CD14-positive monocyte (primary cell): ENCODE measurements around the gene KRTAP10-10. TPM values are rescaled to one million over a fixed set of nuclear protein-coding genes. Genes with fewer than 3 reads are reported as not detected.

Source experiments
- DNase-seq, 3 donors: peaks; one replicate each; pipeline ENCODE4 v3.0.0-alpha.2; 2011 to 2022
- H2AFZ ChIP-seq: 2 replicates; pipeline ENCODE4 v1.6.0; 2012; ENCODE audit warnings: mild to moderate bottlenecking, low read depth, low read length, inconsistent platforms; ENCODE audit not compliant: insufficient read depth, poor library complexity, severe bottlenecking
- H3K27ac ChIP-seq, 2 donors: 1 replicate in 1 of 2; 2 replicates in 1 of 2; pipeline ENCODE4 v1.5.1; 2012 to 2013; ENCODE audit warnings: low read length in 2 of 2, control low read depth in 1 of 2, inconsistent platforms in 1 of 2, low read depth in 1 of 2, mild to moderate bottlenecking in 1 of 2
- H3K27me3 ChIP-seq, 2 donors: one replicate each; pipeline versions ENCODE4 v1.6.0 to v1.6.1; 2011 to 2013; ENCODE audit warnings: low read length in 2 of 2; ENCODE audit not compliant: control insufficient read depth in 2 of 2, insufficient read depth in 2 of 2
- H3K36me3 ChIP-seq, 2 donors: replicated peaks in 1 of 2; 1 replicate in 1 of 2; 2 replicates in 1 of 2; pipeline versions ENCODE4 v1.5.1 to v1.6.1; 2012 to 2013; ENCODE audit warnings: low read length in 2 of 2, control low read depth in 1 of 2, inconsistent platforms in 1 of 2, mild to moderate bottlenecking in 1 of 2; ENCODE audit not compliant: insufficient read depth in 2 of 2, control insufficient read depth in 1 of 2
- H3K4me1 ChIP-seq, 2 donors: 1 replicate in 1 of 2; 2 replicates in 1 of 2; pipeline versions ENCODE4 v1.5.1 to v1.6.1; 2012 to 2013; ENCODE audit warnings: low read length in 2 of 2, control low read depth in 1 of 2, inconsistent platforms in 1 of 2, mild to moderate bottlenecking in 1 of 2, moderate library complexity in 1 of 2; ENCODE audit not compliant: insufficient read depth in 2 of 2, control insufficient read depth in 1 of 2
- H3K4me2 ChIP-seq: replicated peaks from 2 replicates; pipeline ENCODE3; 2012; ENCODE audit warnings: low read length, moderate library complexity, mild to moderate bottlenecking; ENCODE audit not compliant: poor library complexity, severe bottlenecking; ENCODE audit errors: extremely low read depth
- H3K4me3 ChIP-seq, 3 experiments: fragments of 200-600 bp in 1 of 3; sonication (generic) in 1 of 3; replicated peaks in 1 of 3; 1 replicate in 2 of 3; 2 replicates in 1 of 3; pipeline ENCODE4 v1.5.1; 2011 to 2013; ENCODE audit warnings: low read length in 3 of 3, mild to moderate bottlenecking in 3 of 3, control low read depth in 2 of 3, low read depth in 2 of 3, inconsistent platforms in 1 of 3, moderate library complexity in 1 of 3
- H3K79me2 ChIP-seq: 2 replicates; pipeline ENCODE4 v1.6.0; 2012; ENCODE audit warnings: mild to moderate bottlenecking, control low read depth, inconsistent platforms, low read length, moderate library complexity; ENCODE audit not compliant: insufficient read depth
- H3K9ac ChIP-seq: 2 replicates; pipeline ENCODE4 v1.6.0; 2017; ENCODE audit warnings: low read length, mild to moderate bottlenecking; ENCODE audit not compliant: insufficient read depth, poor library complexity, severe bottlenecking
- H3K9me3 ChIP-seq, 2 donors: replicated peaks in 1 of 2; 1 replicate in 1 of 2; 2 replicates in 1 of 2; pipeline versions ENCODE4 v1.5.1 to v1.6.1; 2012 to 2013; ENCODE audit warnings: low read length in 2 of 2, control low read depth in 1 of 2; ENCODE audit not compliant: control insufficient read depth in 1 of 2, insufficient read depth in 1 of 2
- H4K20me1 ChIP-seq: 2 replicates; pipeline ENCODE4 v1.6.0; 2012; ENCODE audit warnings: mild to moderate bottlenecking, low read length, control low read depth, moderate library complexity; ENCODE audit not compliant: insufficient read depth
- H3K27ac Mint-ChIP-seq, 7 donors: one replicate each; pipeline ENCODE4 v1.8.0; 2020; ENCODE audit warnings: mild to moderate bottlenecking in 7 of 7, mixed read lengths in 7 of 7, moderate library complexity in 6 of 7, inconsistent platforms in 2 of 7
- H3K27me3 Mint-ChIP-seq, 3 donors: one replicate each; pipeline ENCODE4 v1.8.0; 2021 to 2022; ENCODE audit warnings: low read depth in 3 of 3, mild to moderate bottlenecking in 3 of 3, mixed read lengths in 3 of 3, moderate library complexity in 3 of 3, inconsistent platforms in 1 of 3
- H3K36me3 Mint-ChIP-seq, 2 donors: one replicate each; pipeline ENCODE4 v1.8.0; 2020; ENCODE audit warnings: mixed read lengths in 2 of 2, inconsistent platforms in 1 of 2, mild to moderate bottlenecking in 1 of 2
- H3K4me1 Mint-ChIP-seq: one replicate; pipeline ENCODE4 v1.8.0; 2020; ENCODE audit warnings: mild to moderate bottlenecking, mixed read lengths
- H3K4me3 Mint-ChIP-seq, 2 donors: one replicate each; pipeline ENCODE4 v1.8.0; 2020; ENCODE audit warnings: mild to moderate bottlenecking in 2 of 2, mixed read lengths in 2 of 2, moderate library complexity in 1 of 2
- H3K9me3 Mint-ChIP-seq, 7 donors: one replicate each; pipeline ENCODE4 v1.8.0; 2020 to 2022; ENCODE audit warnings: mixed read lengths in 7 of 7, mild to moderate bottlenecking in 6 of 7, moderate library complexity in 6 of 7, inconsistent platforms in 2 of 7
- CTCF ChIP-seq: fragments of 200-600 bp; IDR thresholded peaks from one replicate; pipeline ENCODE4 v1.8.0; 2022; ENCODE audit warnings: antibody characterized with exemption, mild to moderate bottlenecking
- WGBS: methylation state at CpG from one replicate; pipeline ENCODE4 v1.1.5; 2013; ENCODE audit warnings: missing lambda C conversion rate; ENCODE audit not compliant: insufficient coverage; 5-methylcytosine and 5-hydroxymethylcytosine counted together
- intact Hi-C, 2 donors: fragments of 100-400 bp; cut with micrococcal nuclease; formaldehyde crosslinking; loops; one replicate each; pipeline versions ENCODE4 v1.15.0 to v1.15.1; 2023
- polyA plus RNA-seq, 3 donors: library from polyadenylated mRNA; depleted of rRNA in 1 of 3; unstranded in 2 of 3; stranded (reverse) in 1 of 3; fragments of 300-500 nt in 2 of 3; fragments of >200 nt in 1 of 3; fragmentation: Illumina TruSeq in 2 of 3; gene quantifications; 1 replicate in 2 of 3; 2 replicates in 1 of 3; pipeline ENCODE4 v1.2.3, GENCODE V29; 2012 to 2021

Gene KRTAP10-10
- polyA plus RNA-seq, 3 donors: not detected

- H3K27me3 ChIP-seq: no peaks in the 10 kb centered on the region
- peaks cover 0 to 3% of the 10 kb centered on the region in 2 donors for H3K9me3 ChIP-seq
- no peaks in the 10 kb centered on the region for H4K20me1 ChIP-seq
- H3K27ac Mint-ChIP-seq: no peak overlapping the region
- H3K4me3 ChIP-seq: no peak overlapping the region
- TF ChIP-seq CTCF: no peak
- H3K27me3 Mint-ChIP-seq: peaks cover 4 to 8% (median 7%) of the 10 kb centered on the region in 3 donors
- no peak overlapping the region for H3K4me3 Mint-ChIP-seq
- peaks cover 3 to 14% (median 9%) of the 10 kb centered on the region in 7 donors for H3K9me3 Mint-ChIP-seq
- H3K36me3 ChIP-seq: no peaks in the 10 kb centered on the region
- DNase-seq: no peak
- H3K4me1 ChIP-seq: no peaks in the 10 kb centered on the region
- H3K79me2 ChIP-seq: no peaks in the 10 kb centered on the region
- no peaks in the 10 kb centered on the region for H3K36me3 Mint-ChIP-seq
- no peak overlapping the region for H3K9ac ChIP-seq
- H3K27ac ChIP-seq: no peak overlapping the region
- intact Hi-C loops: no loop called here
- no peak overlapping the region for H3K4me2 ChIP-seq
- H2AFZ ChIP-seq: no peak overlapping the region
- 86% methylated on average over 20 of the region's 21 CpGs for WGBS
- no peaks in the 10 kb centered on the region for H3K4me1 Mint-ChIP-seq
Observed at GRCh38 chr21:44602463-44602850, 34.7 kb upstream of the KRTAP10-10 start.

GRCh38 chr21:44603109-44603875, 33.9 kb upstream of the KRTAP10-10 start:
- no peak overlapping the region for H3K27ac Mint-ChIP-seq
- 80% methylated on average over 11 of the region's 17 CpGs for WGBS
- Histone ChIP-seq H2AFZ (no peak overlapping the region), H4K20me1 (no peaks in the 10 kb centered on the region), H3K79me2 (no peaks in the 10 kb centered on the region), H3K9ac (no peak overlapping the region), H3K27ac (no peak overlapping the region), H3K36me3 (no peaks in the 10 kb centered on the region), H3K4me1 (no peaks in the 10 kb centered on the region), H3K4me3 (no peak overlapping the region), H3K9me3 (peaks cover 0 to 3% of the 10 kb centered on the region in 2 donors), H3K27me3 (no peaks in the 10 kb centered on the region), H3K4me2 (no peak overlapping the region)
- no peaks in the 10 kb centered on the region for H3K36me3 Mint-ChIP-seq
- H3K9me3 Mint-ChIP-seq: peaks cover 3 to 17% (median 9%) of the 10 kb centered on the region in 7 donors
- intact Hi-C loops: no loop called here
- no peaks in the 10 kb centered on the region for H3K4me1 Mint-ChIP-seq
- TF ChIP-seq CTCF: no peak
- no peak for DNase-seq
- no peak overlapping the region for H3K4me3 Mint-ChIP-seq
- peaks cover 2 to 6% (median 5%) of the 10 kb centered on the region in 3 donors for H3K27me3 Mint-ChIP-seq
